K562 (cell line): ENCODE measurements around the gene NUDT22. TPM values are rescaled to one million over a fixed set of nuclear protein-coding genes. Genes with fewer than 3 reads are reported as not detected.

Experiments
- CHAMP1 ChIP-seq: fragments of 450-650 bp; IDR thresholded peaks from 2 replicates; pipeline ENCODE4 v1.6.1; 2016; ENCODE audit warnings: mild to moderate bottlenecking
- GATAD2B ChIP-seq: fragments of 450-650 bp; IDR thresholded peaks from 2 replicates; pipeline ENCODE4 v1.6.1; 2017; ENCODE audit warnings: mild to moderate bottlenecking, borderline replicate concordance
- HDGF ChIP-seq: fragments of 450-650 bp; IDR thresholded peaks from 2 replicates; pipeline ENCODE4 v1.6.1; 2016
- JUN ChIP-seq, 2 experiments: sonication (generic) in 1 of 2; formaldehyde crosslinking in 1 of 2; IDR thresholded peaks; 2 replicates each; pipeline versions ENCODE4 v1.6.1 to v1.8.0; 2012 to 2022; ENCODE audit warnings: borderline replicate concordance in 2 of 2, mild to moderate bottlenecking in 2 of 2, improper control_type of control experiment in 1 of 2, low read depth in 1 of 2, low read length in 1 of 2, missing genetic modification reagents in 1 of 2
- KLF6 ChIP-seq: fragments of 250-450 bp; sonication (Bioruptor Pico); IDR thresholded peaks from 2 replicates; pipeline ENCODE4 v1.4.0; 2020; ENCODE audit warnings: mild to moderate bottlenecking, moderate library complexity, borderline replicate concordance
- MED1 ChIP-seq: sonication (generic); formaldehyde crosslinking; IDR thresholded peaks from 2 replicates; pipeline ENCODE4 v1.8.1; 2023; ENCODE audit warnings: missing genetic modification reagents, borderline replicate concordance
- MTA3 ChIP-seq: fragments of 450-650 bp; formaldehyde crosslinking; IDR thresholded peaks from 2 replicates; pipeline ENCODE4 v1.6.1; 2017; ENCODE audit warnings: mild to moderate bottlenecking, borderline replicate concordance
- MYBL2 ChIP-seq, 2 experiments: fragments of 450-650 bp in 1 of 2; sonication (generic) in 1 of 2; formaldehyde crosslinking in 1 of 2; IDR thresholded peaks; 2 replicates each; pipeline versions ENCODE4 v1.6.1 to v1.8.1; 2017 to 2022; ENCODE audit warnings: borderline replicate concordance in 1 of 2, inconsistent platforms in 1 of 2, low read depth in 1 of 2, mild to moderate bottlenecking in 1 of 2, missing genetic modification reagents in 1 of 2, moderate library complexity in 1 of 2
- NR2C1 ChIP-seq, 2 experiments: fragments of 450-650 bp; IDR thresholded peaks; 2 replicates each; pipeline ENCODE4 v1.6.1; 2017; ENCODE audit warnings: mild to moderate bottlenecking in 2 of 2, antibody characterized with exemption in 1 of 2, inconsistent platforms in 1 of 2, missing compliant biosample characterization in 1 of 2, missing genetic modification characterization in 1 of 2
- NUFIP1 ChIP-seq: fragments of 450-650 bp; IDR thresholded peaks from 2 replicates; pipeline ENCODE4 v1.6.1; 2018; ENCODE audit not compliant: partially characterized antibody
- PRPF4 ChIP-seq: fragments of 200-400 bp; formaldehyde crosslinking; IDR thresholded peaks from one replicate; pipeline ENCODE4 v1.6.1; 2017; ENCODE audit warnings: low read length, low read depth, mild to moderate bottlenecking; ENCODE audit not compliant: insufficient read depth, poor library complexity, severe bottlenecking
- STAT5A ChIP-seq: IDR thresholded peaks from 2 replicates; pipeline ENCODE4 v1.6.1; 2012; ENCODE audit warnings: low read length, inconsistent platforms, borderline replicate concordance
- TEAD2 ChIP-seq: fragments of 450-650 bp; IDR thresholded peaks from 2 replicates; pipeline ENCODE4 v1.6.1; 2016; ENCODE audit warnings: missing genetic modification characterization, control low read depth, missing compliant biosample characterization
- TFAM ChIP-seq: fragments of 250-450 bp; sonication (Bioruptor Pico); conservative IDR thresholded peaks from 2 replicates; pipeline ENCODE4 v1.5.0; 2021; ENCODE audit warnings: mild to moderate bottlenecking, moderate library complexity
- ZBTB7A ChIP-seq: IDR thresholded peaks from 2 replicates; pipeline ENCODE4 v1.6.1; 2011; ENCODE audit warnings: low read depth, mild to moderate bottlenecking, low read length, moderate library complexity, borderline replicate concordance; ENCODE audit not compliant: control insufficient read depth
- ZNF384 ChIP-seq: IDR thresholded peaks from 2 replicates; pipeline ENCODE4 v1.6.1; 2012; ENCODE audit warnings: low read depth, low read length, improper control_type of control experiment
- polyA plus RNA-seq, 8 experiments: library from polyadenylated mRNA; depleted of rRNA in 4 of 8; stranded (reverse) in 5 of 8; unstranded in 3 of 8; fragments of >200 nt; fragmentation: Nextera tagmentation in 2 of 8; fragmentation: Illumina TruSeq in 1 of 8; extraction: Ambion mirVana in 2 of 8; extraction: Trizol in 1 of 8; gene quantifications; 2 replicates each; pipeline versions ENCODE4 v1.2.1 to v1.2.3, GENCODE V29; 2011 to 2014; ENCODE audit warnings: inconsistent platforms in 1 of 8, missing spikeins in 1 of 8
- total RNA-seq, 7 experiments: library from RNA; depleted of rRNA in 6 of 7; stranded (reverse); fragments of >200 nt in 6 of 7; fragmentation: Illumina TruSeq in 2 of 7; extraction: Trizol in 2 of 7; gene quantifications; 2 replicates each; pipeline versions ENCODE4 v1.2.1 to v1.2.3, GENCODE V29; 2011 to 2021; ENCODE audit warnings: low replicate concordance in 1 of 7
- TF ChIP-seq, protein P1 (sequence below): fragments of 250-450 bp; sonication (Bioruptor Pico); IDR thresholded peaks from 2 replicates; pipeline ENCODE4 v1.8.0; 2021; ENCODE audit warnings: moderate library complexity, mild to moderate bottlenecking, inconsistent platforms
- TF ChIP-seq, protein P2 (sequence below): fragments of 450-650 bp; conservative IDR thresholded peaks from 2 replicates; pipeline ENCODE4 v1.6.1; 2016; ENCODE audit warnings: missing genetic modification characterization, low read depth, mild to moderate bottlenecking, control low read depth, missing compliant biosample characterization
- TF ChIP-seq, protein P3 (sequence below): fragments of 250-450 bp; sonication (Bioruptor Pico); IDR thresholded peaks from 2 replicates; pipeline ENCODE4 v1.9.0; 2021; ENCODE audit warnings: mild to moderate bottlenecking, inconsistent platforms

Gene NUDT22
- total and polyA plus RNA-seq, 9 of the 15 experiments (the other 6 are each of a cell fraction or from before 2014, with no cell fraction given) = 6.3 to 92.6 (median 37.4) TPM

DNA sequence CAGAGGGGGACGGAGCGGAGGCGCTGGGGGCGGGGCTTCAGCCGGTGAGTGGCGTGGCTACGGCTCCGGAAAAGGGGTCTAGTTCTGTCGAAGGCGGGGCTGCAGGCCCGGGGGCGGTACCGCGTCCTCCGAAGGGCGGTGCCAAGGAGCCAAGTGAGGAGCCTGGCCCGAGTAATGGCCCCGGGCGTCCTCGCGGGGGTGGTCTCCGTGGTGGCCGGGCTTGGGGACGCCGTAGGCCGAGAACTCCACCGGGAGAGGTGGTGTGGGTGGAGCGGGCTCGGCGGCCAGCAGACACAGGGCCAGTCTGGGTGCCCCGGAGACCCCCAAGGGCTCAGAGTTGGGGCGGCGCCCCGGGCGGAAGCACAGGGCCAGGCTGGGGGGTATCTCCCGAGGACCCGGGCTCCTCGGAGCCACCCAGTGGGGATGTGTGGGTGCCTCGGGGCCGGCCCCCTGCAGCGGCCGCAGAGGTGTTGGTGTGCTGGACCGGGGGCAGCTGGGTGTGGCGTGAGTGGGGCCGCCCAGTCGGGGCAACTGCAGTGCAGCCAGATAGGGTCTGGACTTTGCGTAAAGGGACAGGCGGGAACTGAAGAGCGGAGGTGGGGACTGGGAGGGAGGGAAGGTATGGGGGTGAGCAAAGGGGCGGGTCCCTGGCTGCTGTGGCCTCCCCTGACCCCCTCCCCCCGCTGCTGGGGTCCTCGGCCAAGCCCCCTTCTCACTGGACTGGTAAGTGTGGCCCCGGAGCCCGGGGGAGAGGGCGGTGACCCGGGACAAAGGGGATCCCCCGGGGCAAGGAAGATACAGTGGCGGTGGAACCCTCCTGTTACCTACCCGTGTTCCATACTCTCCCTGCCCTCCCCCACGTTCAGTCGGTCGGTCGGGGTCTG, 15.7 kb downstream of the NUDT22 start (continued):
- TF ChIP-seq, protein P1, sequence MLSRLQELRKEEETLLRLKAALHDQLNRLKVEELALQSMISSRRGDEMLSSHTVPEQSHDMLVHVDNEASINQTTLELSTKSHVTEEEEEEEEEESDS = no peak
- no peak; the same call in 1 of the 2 replicates for TF ChIP-seq GATAD2B
- TF ChIP-seq NR2C1 (IDR thresholded peaks at IDR 0.05) = no peak
- TF ChIP-seq NR2C1 (tag; IDR thresholded peaks at IDR 0.05) = no peak
- no peak for TF ChIP-seq MED1 (CRISPR knock-in tag)
- TF ChIP-seq, protein P2, sequence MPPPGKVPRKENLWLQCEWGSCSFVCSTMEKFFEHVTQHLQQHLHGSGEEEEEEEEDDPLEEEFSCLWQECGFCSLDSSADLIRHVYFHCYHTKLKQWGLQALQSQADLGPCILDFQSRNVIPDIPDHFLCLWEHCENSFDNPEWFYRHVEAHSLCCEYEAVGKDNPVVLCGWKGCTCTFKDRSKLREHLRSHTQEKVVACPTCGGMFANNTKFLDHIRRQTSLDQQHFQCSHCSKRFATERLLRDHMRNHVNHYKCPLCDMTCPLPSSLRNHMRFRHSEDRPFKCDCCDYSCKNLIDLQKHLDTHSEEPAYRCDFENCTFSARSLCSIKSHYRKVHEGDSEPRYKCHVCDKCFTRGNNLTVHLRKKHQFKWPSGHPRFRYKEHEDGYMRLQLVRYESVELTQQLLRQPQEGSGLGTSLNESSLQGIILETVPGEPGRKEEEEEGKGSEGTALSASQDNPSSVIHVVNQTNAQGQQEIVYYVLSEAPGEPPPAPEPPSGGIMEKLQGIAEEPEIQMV (tag) = no peak
- TF ChIP-seq CHAMP1 = no peak
- no peak for TF ChIP-seq STAT5A
- TF ChIP-seq ZNF384 = no peak
- TF ChIP-seq TFAM (CRISPR knock-in tag) = no peak
- no peak for TF ChIP-seq KLF6
- TF ChIP-seq, protein P3, sequence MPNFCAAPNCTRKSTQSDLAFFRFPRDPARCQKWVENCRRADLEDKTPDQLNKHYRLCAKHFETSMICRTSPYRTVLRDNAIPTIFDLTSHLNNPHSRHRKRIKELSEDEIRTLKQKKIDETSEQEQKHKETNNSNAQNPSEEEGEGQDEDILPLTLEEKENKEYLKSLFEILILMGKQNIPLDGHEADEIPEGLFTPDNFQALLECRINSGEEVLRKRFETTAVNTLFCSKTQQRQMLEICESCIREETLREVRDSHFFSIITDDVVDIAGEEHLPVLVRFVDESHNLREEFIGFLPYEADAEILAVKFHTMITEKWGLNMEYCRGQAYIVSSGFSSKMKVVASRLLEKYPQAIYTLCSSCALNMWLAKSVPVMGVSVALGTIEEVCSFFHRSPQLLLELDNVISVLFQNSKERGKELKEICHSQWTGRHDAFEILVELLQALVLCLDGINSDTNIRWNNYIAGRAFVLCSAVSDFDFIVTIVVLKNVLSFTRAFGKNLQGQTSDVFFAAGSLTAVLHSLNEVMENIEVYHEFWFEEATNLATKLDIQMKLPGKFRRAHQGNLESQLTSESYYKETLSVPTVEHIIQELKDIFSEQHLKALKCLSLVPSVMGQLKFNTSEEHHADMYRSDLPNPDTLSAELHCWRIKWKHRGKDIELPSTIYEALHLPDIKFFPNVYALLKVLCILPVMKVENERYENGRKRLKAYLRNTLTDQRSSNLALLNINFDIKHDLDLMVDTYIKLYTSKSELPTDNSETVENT (CRISPR knock-in tag) = peak; percentile 66
- peak; percentile 66 for TF ChIP-seq ZBTB7A
- peak; percentile 48 for TF ChIP-seq PRPF4
- TF ChIP-seq HDGF = no peak
- TF ChIP-seq MYBL2 (IDR thresholded peaks at IDR 0.05; ENCODE audit: low read depth) = no peak
- no peak for TF ChIP-seq MYBL2 (CRISPR knock-in tag; IDR thresholded peaks at IDR 0.05; ENCODE audit: borderline replicate concordance)
- TF ChIP-seq JUN (IDR thresholded peaks at IDR 0.05; ENCODE audit: borderline replicate concordance, low read depth, low read length) = no peak
- TF ChIP-seq JUN (CRISPR knock-in tag; IDR thresholded peaks at IDR 0.05; ENCODE audit: borderline replicate concordance) = no peak
- 0 out of 2 replicates have a peak, but pooled peaks have one; percentile 26 for TF ChIP-seq MTA3
- no peak for TF ChIP-seq TEAD2
- no peak for TF ChIP-seq NUFIP1
